GM19372 (cell line): ENCODE results near the gene CDK6.
A peak's percentile ranks its signal among the peaks of the same experiment; 100 is the strongest.
"Not testable (repeated sequence)": the region's sequence is repeated elsewhere in the genome, so short reads cannot be mapped to it uniquely, and the experiment has no call there.

ENCODE experiments used
- ATAC-seq: cut with Tn5 transposase; IDR thresholded peaks from one replicate; pipeline ENCODE4 v1.9.1; 2021; ENCODE audit warnings: mild to moderate bottlenecking, low read depth, moderate library complexity; ENCODE audit not compliant: unreplicated experiment

Gene CDK6

GRCh38 chr7:92608380-92609322, 227.7 kb downstream of the CDK6 start:
- ATAC-seq, result no peak

- no peak for ATAC-seq
Measured at GRCh38 chr7:92606985-92607384, 229.4 kb downstream of the CDK6 start.

GRCh38 chr7:92604517-92604916, 231.9 kb downstream of the CDK6 start:
- not testable (repeated sequence) for ATAC-seq

GRCh38 chr7:92603089-92603445, 233.3 kb downstream of the CDK6 start:
- no peak for ATAC-seq

GRCh38 chr7:92602352-92603088, 233.9 kb downstream of the CDK6 start:
- ATAC-seq, result no peak

GRCh38 chr7:92598310-92598981, 237.9 kb downstream of the CDK6 start:
- peak; percentile 84 for ATAC-seq

GRCh38 chr7:92595281-92595680, 241.1 kb downstream of the CDK6 start:
- no peak for ATAC-seq

GRCh38 chr7:92594746-92595145, 241.6 kb downstream of the CDK6 start:
- ATAC-seq, result no peak

GRCh38 chr7:92590711-92591310, 245.6 kb downstream of the CDK6 start:
- ATAC-seq, result no peak

GRCh38 chr7:92589056-92589455, 247.3 kb downstream of the CDK6 start:
- no peak for ATAC-seq

GRCh38 chr7:92588561-92588960, 247.8 kb downstream of the CDK6 start:
- no peak for ATAC-seq

- ATAC-seq, result no peak
Measured at GRCh38 chr7:92586841-92587240, 249.5 kb downstream of the CDK6 start.

- ATAC-seq, result no peak
Measured at GRCh38 chr7:92586403-92586802, 250.0 kb downstream of the CDK6 start.

- no peak for ATAC-seq
Measured at GRCh38 chr7:92584953-92585352, 251.4 kb downstream of the CDK6 start.

GRCh38 chr7:92582948-92583347, 253.4 kb downstream of the CDK6 start:
- no peak for ATAC-seq

- ATAC-seq, result no peak
Measured at GRCh38 chr7:92576296-92576695, 260.1 kb downstream of the CDK6 start.

- no peak for ATAC-seq
Measured at GRCh38 chr7:92569137-92569536, 267.2 kb downstream of the CDK6 start.

- ATAC-seq, result no peak
Measured at GRCh38 chr7:92567460-92567859, 268.9 kb downstream of the CDK6 start.

GRCh38 chr7:92563345-92563744, 273.0 kb downstream of the CDK6 start:
- no peak for ATAC-seq

GRCh38 chr7:92560602-92561001, 275.8 kb downstream of the CDK6 start:
- ATAC-seq, result no peak
